ENCODE results near the gene SLC5A6.

GRCh38 chr2:27209621-27210401 is 2.3 kb downstream of the SLC5A6 start:
- no peak for TF ChIP-seq CTCF (optimal IDR thresholded peaks at IDR 0.05 in 1 of 3, IDR thresholded peaks at IDR 0.05 in 1 of 3, conservative IDR thresholded peaks at IDR 0.05 in 1 of 3; ENCODE audit: extremely low read depth in 1 of 3, insufficient read depth in 2 of 3, low read length in 3 of 3)
- no peak for TF ChIP-seq EZH2 (IDR thresholded peaks at IDR 0.05; ENCODE audit: low read length)

Measured in keratinocyte (primary cell).